WERI-Rb-1 (cell line): ENCODE measurements around the gene RACGAP1.

Experiments used
- DNase-seq: peaks from one replicate; pipeline ENCODE4 v3.0.0-alpha.2; 2020
- H3K27ac ChIP-seq: fragments of 250-450 bp; sonication (Bioruptor Pico); 2 replicates; pipeline ENCODE4 v1.5.1; 2020; ENCODE audit warnings: mild to moderate bottlenecking, moderate library complexity
- H3K27me3 ChIP-seq: fragments of 250-450 bp; sonication (Bioruptor Pico); 2 replicates; pipeline ENCODE4 v1.5.1; 2021; ENCODE audit warnings: mild to moderate bottlenecking, low read depth, moderate library complexity; ENCODE audit not compliant: insufficient read depth, severe bottlenecking
- H3K36me3 ChIP-seq: fragments of 250-450 bp; sonication (Bioruptor Pico); 2 replicates; pipeline ENCODE4 v1.5.1; 2020; ENCODE audit warnings: mild to moderate bottlenecking, moderate library complexity
- H3K4me3 ChIP-seq: 2 replicates; pipeline ENCODE4 v1.5.1; 2011; ENCODE audit warnings: low read depth, mild to moderate bottlenecking, control low read depth, low read length
- H3K9me3 ChIP-seq: fragments of 250-450 bp; sonication (Bioruptor Pico); 2 replicates; pipeline ENCODE4 v1.5.1; 2021; ENCODE audit warnings: mild to moderate bottlenecking, moderate library complexity; ENCODE audit not compliant: severe bottlenecking
- CTCF ChIP-seq: IDR thresholded peaks from 2 replicates; pipeline ENCODE4 v1.5.1; 2011; ENCODE audit warnings: low read depth, mild to moderate bottlenecking, control low read depth, inconsistent platforms, low read length

RACGAP1 gene

GRCh38 chr12:49969027-49969426 is 56.3 kb downstream of the RACGAP1 start:
- Histone ChIP-seq H3K27ac (no peak overlapping the region), H3K36me3 (no peaks in the 10 kb centered on the region), H3K27me3 (no peaks in the 10 kb centered on the region), H3K4me3 (no peak overlapping the region), H3K9me3 (no peaks in the 10 kb centered on the region)
- DNase-seq: no peak
- no peak for TF ChIP-seq CTCF

GRCh38 chr12:49968471-49968870 is 56.8 kb downstream of the RACGAP1 start:
- Histone ChIP-seq H3K4me3 (no peak overlapping the region), H3K9me3 (no peaks in the 10 kb centered on the region), H3K27ac (no peak overlapping the region), H3K27me3 (no peaks in the 10 kb centered on the region), H3K36me3 (no peaks in the 10 kb centered on the region)
- no peak for DNase-seq
- TF ChIP-seq CTCF: no peak

- no peak for DNase-seq
- H3K4me3 ChIP-seq: peak overlapping the region; percentile 59
- no peaks in the 10 kb centered on the region for H3K27me3 ChIP-seq
- TF ChIP-seq CTCF: no peak
- H3K9me3 ChIP-seq: no peaks in the 10 kb centered on the region
- no peaks in the 10 kb centered on the region for H3K36me3 ChIP-seq
- H3K27ac ChIP-seq: no peak overlapping the region
Measured at GRCh38 chr12:49967777-49968250, 57.5 kb downstream of the RACGAP1 start.

- Histone ChIP-seq H3K9me3 (no peaks in the 10 kb centered on the region), H3K27ac (peak overlapping the region; percentile 66), H3K4me3 (peak overlapping the region; percentile 59), H3K27me3 (no peaks in the 10 kb centered on the region), H3K36me3 (no peaks in the 10 kb centered on the region)
- DNase-seq: peak; percentile 94
- peak; percentile 96 for TF ChIP-seq CTCF
Measured at GRCh38 chr12:49967042-49967776, 58.1 kb downstream of the RACGAP1 start.

GRCh38 chr12:49966511-49967041 is 58.7 kb downstream of the RACGAP1 start:
- Histone ChIP-seq H3K27ac (peak overlapping the region; percentile 3; the same call in 1 of the 2 replicates), H3K36me3 (no peaks in the 10 kb centered on the region), H3K9me3 (no peaks in the 10 kb centered on the region), H3K27me3 (no peaks in the 10 kb centered on the region), H3K4me3 (peak overlapping the region; percentile 59; the same call in 1 of the 2 replicates)
- TF ChIP-seq CTCF: no peak
- no peak for DNase-seq
